GM18867 (cell line): ENCODE results near the gene NFIC.
"Not testable (repeated sequence)": the region's sequence is repeated elsewhere in the genome, so short reads cannot be mapped to it uniquely, and the experiment has no call there.

ENCODE experiments used
- ATAC-seq: cut with Tn5 transposase; IDR thresholded peaks from one replicate; pipeline ENCODE4 v1.9.1; 2021; ENCODE audit warnings: mild to moderate bottlenecking, moderate library complexity; ENCODE audit not compliant: unreplicated experiment

Gene NFIC

GRCh38 chr19:3370728-3371591, 4.6 kb downstream of the NFIC start:
- no peak for ATAC-seq

GRCh38 chr19:3372413-3372812, 6.0 kb downstream of the NFIC start:
- no peak for ATAC-seq

- ATAC-seq = no peak
Measured at GRCh38 chr19:3373971-3374368, 7.6 kb downstream of the NFIC start.

GRCh38 chr19:3374369-3375112, 8.2 kb downstream of the NFIC start:
- ATAC-seq = no peak

GRCh38 chr19:3375221-3376090, 9.1 kb downstream of the NFIC start:
- ATAC-seq = no peak

GRCh38 chr19:3376091-3376455, 9.7 kb downstream of the NFIC start:
- ATAC-seq = not testable (repeated sequence)

- no peak for ATAC-seq
Measured at GRCh38 chr19:3378352-3379150, 12.2 kb downstream of the NFIC start.

- ATAC-seq = no peak
Measured at GRCh38 chr19:3380829-3381228, 14.4 kb downstream of the NFIC start.

- no peak for ATAC-seq
Measured at GRCh38 chr19:3381701-3382372, 15.5 kb downstream of the NFIC start.

GRCh38 chr19:3382460-3383100, 16.2 kb downstream of the NFIC start:
- no peak for ATAC-seq

- ATAC-seq = no peak
Measured at GRCh38 chr19:3383121-3383722, 16.8 kb downstream of the NFIC start.

GRCh38 chr19:3386447-3387234, 20.3 kb downstream of the NFIC start:
- ATAC-seq = no peak

- ATAC-seq = no peak
Measured at GRCh38 chr19:3387645-3388589, 21.5 kb downstream of the NFIC start.

- no peak for ATAC-seq
Measured at GRCh38 chr19:3389446-3389778, 23.0 kb downstream of the NFIC start.

GRCh38 chr19:3389876-3390371, 23.5 kb downstream of the NFIC start:
- no peak for ATAC-seq

- not testable (repeated sequence) for ATAC-seq
Measured at GRCh38 chr19:3391911-3392310, 25.5 kb downstream of the NFIC start.

- ATAC-seq = no peak
Measured at GRCh38 chr19:3392480-3392879, 26.1 kb downstream of the NFIC start.
